HG03354 (cell line): ENCODE results near the gene ZBTB39.
A peak's percentile ranks its signal among the peaks of the same experiment; 100 is the strongest.
"Not testable (repeated sequence)": the region's sequence is repeated elsewhere in the genome, so short reads cannot be mapped to it uniquely, and the experiment has no call there.

Experiments used
- ATAC-seq: cut with Tn5 transposase; IDR thresholded peaks from one replicate; pipeline ENCODE4 v1.9.1; 2021; ENCODE audit warnings: mild to moderate bottlenecking; ENCODE audit not compliant: unreplicated experiment, poor library complexity, severe bottlenecking

The ZBTB39 gene

DNA sequence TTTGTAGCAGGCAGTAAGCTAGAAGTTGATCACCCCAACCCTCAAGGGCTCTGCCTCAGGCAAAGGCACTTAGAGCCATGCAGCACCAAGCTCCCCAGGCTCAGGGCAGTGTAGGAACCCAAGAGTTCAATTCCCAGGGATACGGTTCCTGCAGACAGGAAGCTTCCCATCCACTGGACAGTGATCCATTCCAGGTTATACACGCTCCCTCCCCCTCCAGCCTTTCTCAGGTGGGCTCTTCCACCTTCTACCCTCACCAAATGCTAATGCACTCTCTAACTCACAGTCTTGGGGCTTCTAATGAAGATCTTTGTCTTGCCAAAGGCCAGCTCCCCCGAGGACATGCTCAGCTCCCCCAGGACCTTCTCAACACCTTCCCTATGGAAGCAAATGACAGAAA lies 30.9 kb upstream of the ZBTB39 start:
- ATAC-seq: no peak

DNA sequence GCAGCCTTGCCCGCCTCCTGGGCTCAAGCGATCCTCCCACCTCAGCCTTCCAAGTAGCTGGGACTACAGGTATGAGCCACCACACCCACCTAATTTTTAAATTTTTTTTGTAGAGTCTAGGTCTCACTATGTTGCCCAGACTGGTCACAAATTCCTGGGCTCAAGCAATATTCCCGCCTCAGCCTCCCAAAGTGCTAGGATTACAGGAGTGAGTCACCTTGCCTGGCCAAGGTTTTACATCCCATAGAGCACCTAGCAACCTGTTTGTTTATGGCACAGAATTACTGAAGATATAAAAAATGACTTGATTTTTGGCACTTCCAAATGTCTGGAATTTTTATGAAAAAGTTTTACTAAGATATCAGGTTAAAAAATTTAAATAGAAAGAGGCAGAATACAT lies 27.1 kb upstream of the ZBTB39 start:
- no peak for ATAC-seq

DNA sequence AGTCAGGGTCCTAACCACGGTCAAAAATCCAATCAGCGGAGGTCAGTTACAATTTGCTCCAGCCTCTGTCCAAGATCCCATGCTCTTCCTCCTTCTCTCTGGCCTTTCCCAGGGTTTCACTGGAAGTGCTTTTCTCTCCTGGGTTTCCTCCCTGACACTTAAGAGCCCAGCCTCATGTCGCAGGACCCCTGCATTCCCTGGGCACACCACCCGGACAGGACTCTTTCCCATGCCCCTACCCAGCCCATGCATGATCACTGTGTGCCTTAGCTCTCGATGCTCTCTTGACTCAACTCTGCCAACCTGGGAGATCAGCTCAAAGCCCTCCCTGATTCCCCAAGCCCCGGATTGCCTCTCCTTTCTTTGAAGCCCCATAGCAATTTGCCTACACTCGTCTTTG lies 25.4 kb upstream of the ZBTB39 start:
- no peak for ATAC-seq

DNA sequence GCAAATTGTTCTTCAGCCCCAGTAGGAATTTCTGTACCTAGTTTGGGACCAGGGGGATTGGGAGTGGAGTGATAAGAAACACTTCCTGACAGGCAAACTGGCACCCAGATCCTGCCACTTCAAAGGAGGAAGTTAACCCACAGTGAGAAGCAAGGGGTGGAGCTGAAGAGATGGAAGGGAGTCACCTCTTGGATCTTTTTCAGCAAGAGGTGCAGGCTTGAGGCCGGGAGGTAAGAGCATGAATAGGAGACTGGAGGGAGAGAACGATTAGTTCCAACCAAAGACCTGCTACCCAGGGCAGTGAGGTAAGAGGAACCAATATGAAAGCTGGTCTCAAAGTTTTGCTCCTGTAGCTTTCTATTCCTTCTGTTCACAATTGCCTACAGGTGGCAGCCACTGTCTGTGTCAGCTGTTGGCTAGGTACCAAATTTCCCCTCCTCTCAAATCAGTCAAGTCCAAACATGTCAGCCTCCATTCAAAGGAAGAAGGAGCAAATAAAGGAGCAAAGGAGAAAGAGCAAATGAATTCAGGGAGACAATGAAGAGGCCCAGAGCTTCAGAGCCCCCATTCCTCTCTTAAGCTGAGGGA lies 24.9 kb upstream of the ZBTB39 start:
- no peak for ATAC-seq

DNA sequence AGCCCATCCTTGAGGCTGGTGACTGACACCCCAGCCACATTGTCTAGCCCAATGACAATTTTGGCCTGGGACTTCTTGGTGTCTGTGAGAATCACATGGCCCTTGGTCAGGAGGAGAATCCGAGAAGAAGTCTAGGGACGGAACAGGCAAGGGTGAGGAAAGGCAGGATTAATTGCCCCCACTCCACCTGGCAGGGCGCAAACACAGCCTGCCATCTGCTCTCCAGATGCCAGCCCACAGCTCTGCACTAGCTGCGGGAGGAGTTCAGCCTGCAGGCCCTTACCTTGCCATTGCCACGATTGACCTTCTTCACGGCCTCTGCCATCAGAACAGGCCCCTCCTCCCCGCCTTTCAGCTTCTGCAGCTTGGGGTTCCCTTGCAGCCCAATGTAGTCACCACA lies 23.1 kb upstream of the ZBTB39 start:
- ATAC-seq: no peak

DNA sequence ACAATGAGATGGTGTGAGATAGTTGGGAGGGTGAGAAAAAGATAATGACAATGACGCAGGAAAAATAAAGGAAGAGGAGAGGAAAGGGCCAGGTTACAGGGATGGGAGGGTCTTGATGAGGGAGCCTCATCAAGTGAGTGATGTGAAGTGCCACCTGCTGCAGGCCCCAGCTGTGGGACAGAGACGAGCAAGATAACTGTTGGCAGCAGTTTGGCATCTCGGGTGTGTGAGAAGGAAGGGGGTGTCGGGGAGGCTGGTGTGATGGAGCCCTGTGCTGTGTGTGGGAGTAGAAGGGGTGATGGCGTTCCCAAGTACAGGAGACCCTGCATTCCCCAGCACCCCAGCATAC lies 21.4 kb upstream of the ZBTB39 start:
- ATAC-seq: no peak

DNA sequence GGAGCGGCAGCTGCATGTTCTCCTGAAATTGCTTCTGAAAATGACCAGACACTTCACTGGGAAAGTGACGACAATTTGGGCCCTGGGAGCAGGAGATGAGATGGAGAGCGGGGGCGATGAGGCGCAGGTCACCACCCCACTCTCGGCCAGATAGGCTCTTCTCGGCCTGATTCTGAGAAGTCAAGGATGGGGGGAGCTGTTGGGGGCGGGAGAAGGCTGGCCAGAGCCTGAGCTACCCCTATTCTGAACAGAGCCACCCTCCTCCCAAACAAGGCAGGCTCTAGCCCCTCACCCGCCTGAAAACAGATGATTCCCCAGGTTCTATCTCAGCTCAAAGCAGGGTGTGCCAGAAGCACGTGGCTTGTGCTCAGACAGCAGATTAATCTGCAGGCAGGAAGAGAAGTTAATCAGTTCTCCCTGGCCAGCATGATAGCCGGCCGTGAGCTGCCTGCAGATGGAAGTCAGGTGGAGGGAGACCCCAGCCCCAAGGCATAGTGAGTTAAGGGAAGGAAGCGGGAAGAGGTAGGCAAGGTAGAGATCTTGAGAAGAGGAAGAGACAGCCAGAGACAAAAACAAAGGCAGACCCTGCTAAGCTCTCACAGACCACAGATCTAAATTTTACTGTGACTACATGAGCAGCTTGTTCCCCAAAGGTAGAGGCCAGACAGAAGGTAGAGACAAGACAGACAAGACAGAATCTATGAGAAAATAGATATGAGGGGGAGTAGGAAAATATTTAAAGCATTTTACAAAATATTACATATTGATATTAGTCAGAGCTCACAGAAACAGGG lies 20.9 kb upstream of the ZBTB39 start:
- no peak for ATAC-seq

DNA sequence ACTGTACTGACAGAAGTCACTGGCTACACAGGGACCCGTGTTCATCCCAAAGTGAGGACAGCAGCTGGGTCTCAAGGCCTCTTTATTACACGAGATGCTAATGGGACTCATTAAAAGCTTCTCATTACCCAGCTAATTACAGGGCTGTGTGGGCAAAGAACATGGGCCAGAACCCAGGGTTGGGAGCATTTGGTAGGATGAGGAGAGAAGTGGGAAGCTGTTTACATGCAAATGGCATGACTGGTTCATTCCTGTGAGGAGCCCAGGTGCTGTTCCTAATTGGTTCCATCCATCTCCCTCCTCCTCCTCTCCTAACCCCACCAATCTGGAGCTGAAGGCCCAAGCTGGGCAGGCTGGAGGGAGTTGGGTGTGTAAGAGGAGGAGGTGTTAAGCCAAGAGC lies 18.9 kb upstream of the ZBTB39 start:
- no peak for ATAC-seq

DNA sequence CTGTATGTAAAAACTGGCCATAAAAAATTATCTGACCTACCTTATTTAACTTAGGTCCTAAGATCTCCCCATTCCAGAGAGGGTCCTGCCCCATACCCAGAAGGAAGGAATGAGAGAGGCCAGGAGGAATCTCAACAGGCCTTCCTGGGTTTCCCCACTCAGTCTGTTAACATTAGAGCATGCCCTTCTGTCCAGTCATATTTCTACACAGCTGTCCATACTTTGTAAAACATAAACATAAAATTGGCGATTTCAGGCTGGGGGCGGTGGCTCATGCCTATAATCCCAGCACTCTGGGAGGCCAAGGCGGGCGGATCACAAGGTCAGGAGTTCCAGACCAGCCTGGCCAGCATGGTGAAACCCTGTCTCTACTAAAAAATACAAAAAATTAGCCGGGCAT lies 16.0 kb upstream of the ZBTB39 start:
- not testable (repeated sequence) for ATAC-seq

DNA sequence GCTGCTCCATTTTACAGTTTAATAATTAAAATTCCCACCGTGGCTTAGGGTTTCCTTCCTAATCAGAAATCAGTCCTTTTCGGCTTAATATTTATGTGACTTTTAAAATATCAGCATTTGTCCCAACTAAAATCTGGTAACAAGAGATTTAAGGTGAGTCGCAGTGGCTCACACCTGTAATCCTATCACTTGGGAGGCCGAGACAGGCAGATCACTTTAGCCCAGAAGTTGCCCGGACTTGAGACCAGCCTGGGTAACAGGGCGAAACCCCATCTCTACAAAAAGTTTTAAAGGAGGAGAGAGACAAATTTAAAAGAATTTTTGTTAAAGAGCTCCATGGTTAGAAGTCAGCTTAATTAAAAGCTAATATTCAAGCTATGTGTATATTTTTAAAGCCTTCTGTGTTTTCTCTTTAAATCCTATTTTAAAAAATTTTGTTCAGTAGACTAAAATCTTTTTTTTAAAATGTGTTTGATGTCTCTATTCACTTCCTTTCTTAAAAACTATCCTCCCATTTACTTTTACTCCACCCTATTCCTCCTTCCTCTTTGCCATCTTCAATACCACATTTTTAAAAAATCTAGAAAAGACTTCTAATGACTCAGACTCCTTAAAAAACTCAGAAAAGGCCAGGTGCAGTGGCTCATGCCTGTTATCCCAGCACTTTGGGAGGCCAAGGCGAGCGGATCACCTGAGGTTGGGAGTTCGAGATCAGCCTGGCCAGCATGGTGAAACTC lies 13.8 kb upstream of the ZBTB39 start:
- ATAC-seq: no peak

DNA sequence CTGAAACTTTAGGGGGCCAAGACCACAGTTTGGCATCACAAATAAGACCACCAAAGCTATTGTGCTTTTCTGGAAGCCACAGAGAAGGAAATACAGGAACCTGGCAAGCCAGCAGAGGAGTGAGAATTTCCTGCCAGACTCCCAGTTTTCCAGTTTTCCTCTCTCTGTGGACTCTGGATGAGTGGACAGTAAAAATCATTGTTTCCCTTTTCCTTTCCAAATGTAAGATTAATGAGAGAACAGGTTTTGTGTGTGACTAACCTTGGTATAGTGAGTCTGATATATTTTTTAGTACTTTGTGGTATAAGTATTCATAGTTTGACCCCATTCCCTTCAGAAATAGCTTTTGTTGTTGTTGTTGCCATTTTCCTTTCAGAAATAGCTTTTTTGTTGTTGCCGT lies 12.6 kb upstream of the ZBTB39 start:
- ATAC-seq: no peak

DNA sequence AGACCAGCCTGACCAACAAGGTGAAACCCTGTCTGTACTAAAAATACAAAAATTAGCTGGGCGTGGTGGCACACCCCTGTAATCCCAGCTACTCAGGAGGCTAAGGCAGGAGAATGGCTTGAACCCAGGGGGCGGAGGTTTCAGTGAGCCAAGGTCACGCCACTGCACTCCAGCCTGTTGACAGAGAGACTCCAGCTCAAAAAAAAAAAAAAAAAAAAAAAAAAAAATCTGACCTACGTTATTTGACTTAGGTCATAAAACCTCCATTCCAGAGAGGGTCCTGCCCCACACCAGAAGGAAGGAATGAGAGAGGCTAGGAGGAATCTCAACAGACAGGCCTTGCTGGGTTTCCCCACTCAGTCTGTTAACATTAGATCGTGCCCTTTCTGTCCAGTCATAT lies 12.0 kb upstream of the ZBTB39 start:
- not testable (repeated sequence) for ATAC-seq

DNA sequence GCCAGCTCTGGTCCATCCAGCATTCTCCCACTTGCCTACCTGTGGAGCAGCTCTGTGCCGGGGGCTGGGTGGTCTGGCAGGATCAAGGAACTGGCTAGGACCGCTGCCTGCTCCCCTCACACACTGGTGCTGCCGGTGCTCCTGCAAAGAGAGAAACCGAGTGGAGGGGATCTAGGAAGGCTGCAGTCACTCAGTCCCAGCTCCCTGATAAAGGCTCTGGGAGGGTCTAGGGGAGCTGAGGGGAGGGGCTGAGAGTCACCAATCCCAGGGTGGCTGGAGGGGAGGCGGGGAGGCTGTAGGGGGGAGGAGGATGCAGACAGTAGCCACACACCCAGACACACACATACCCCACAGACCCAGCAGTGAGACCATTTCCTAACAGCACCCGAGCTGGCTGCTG lies 10.0 kb upstream of the ZBTB39 start, which contains the start of gene TAC3:
Gene TAC3, minus strand, starts transcription at position 182 of the 400 bp plus-strand sequence. CDS start 732 bp downstream, outside the sequence.
- no peak for ATAC-seq

DNA sequence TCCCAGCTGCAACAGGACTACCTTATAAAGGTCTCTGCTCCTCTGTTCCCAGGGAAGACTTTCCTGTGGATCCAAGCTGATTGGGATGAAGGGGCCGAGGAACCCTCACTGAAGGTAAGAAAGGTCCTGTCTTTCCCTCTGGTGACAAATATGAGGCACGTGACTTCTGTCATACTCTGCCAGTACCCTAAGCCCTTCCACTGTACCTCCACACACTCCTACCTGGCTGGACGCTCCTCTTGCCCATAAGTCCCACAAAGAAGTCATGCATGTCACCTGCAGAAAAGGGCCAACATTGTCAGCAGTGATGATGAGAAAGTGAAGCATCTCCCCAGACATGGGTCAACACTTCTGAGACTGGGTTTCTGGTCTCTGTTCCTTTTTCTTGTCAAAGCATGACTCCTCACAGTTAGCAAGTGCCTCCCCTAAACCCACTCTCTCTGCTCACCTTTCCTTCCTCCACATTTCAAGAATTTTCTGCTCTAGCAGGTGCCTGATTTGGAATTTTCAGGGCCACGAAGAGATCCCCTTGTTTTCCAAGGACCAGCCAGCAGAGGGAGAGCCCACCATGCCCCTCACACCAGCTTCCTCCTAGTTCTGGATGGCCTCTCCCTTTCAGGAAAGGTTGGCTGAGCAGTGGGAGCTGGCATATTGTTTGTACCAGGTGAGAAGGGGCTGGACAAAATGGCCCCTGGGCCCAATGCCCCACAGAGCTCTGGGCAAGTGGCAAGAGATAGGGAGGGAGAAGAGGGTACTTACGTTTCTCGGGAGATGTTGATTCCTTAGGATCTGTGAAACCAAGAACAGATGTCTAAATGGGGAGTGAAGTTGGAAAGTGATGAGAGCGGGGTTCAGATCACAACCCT lies 6.5 kb upstream of the ZBTB39 start:
- peak; percentile 67 for ATAC-seq

DNA sequence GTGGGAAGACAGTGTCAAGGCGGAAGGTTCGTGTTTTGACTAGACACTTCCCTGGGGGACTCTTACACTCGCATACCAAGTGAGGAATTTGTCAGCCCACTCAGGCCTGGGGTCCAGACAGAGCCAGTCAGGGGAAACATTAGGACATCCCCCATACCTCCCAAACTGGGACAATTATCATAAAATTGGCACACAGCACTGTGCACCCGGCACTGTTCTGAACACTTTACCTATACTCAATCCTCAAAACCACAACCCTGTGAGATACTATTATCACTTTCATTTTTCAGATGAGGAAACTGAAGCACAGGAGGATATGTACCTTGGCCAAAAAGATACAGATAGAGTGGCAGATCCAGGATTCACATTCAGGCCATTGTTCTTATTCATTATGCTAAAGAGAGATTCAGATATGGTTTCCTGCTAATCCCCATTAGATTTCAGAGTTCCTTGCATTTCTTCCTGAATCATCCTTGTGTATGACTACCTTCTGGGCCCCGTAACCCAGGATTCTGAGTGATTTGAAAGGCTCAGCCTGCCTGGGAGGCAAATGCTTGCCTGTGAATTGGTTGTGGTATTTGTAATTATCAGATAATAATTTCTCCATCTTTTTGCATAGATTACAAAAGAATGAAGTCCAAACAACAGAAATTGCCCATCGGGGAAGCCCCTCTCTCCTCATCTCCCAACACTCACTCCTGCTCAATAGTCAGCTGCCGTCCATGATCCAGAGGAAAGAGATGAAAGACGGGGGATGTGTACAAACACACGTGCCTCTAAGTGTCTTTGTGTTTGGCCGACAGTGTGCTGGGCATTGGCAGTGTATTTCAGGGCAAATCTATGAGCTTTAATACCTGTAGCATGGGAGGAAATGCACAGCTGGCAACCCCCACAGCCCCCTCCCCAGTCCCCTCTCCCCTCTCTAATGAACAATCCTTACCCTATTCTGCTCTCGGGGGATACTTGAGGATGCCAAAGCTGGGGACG lies 5.4 kb upstream of the ZBTB39 start:
- no peak for ATAC-seq

DNA sequence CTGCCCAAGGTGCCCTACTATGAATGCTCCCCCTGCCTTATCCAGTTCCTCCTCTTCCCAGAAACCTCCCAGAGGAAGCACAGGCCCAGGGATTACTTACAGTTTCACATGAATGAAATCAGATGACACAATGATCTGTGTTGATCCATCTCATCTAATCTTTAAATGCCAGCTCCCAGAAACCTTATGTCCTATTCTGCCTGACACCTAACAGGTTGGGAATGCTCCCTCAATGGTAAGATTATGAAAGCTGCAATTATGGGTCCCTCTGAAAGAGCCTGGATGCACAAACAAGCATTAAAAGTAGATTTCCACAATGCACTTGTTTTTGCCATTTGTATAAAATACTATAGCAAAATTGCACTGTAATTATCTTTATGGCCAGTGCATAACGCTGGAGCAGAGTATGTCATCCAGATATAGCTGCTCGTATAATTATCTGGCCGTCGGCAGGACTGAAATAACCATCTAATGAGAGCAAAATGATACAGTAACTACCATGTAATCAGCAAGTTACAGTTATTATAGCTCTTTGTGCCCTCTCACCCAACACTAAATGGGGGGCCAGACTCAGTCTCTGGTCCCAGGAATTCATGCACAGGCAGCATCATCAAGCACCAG lies 4.4 kb upstream of the ZBTB39 start:
- no peak for ATAC-seq

DNA sequence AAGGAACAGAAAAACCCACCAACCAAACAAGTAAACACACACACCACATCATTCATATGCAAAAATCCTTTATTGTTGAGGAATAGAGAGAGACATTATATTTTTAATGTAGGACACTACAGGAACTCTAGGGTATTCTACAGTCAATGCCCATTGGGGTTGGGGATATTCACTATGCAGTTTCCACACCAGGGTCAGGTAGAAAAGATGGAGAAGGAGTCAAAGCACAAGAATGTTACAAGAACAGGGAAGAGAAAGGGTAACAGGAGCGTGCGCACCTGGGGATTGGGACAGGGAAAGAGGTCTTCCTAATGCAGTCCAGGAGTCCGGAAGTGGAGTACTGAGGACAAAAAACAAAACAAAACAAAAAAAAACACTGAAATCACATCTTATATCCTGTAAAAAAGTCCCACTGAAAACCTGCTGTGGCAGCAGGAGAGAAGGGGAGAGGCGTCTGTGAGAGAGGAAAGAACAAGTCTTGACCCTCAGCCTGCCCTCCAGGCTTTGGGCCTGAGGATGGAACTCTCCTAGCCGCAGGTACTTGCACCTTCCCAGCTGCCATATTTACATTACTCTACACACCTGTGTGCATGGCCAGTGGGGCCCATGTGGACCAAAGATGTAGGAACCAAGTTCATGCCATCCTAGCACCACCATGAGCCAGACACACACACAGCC lies 3.7 kb upstream of the ZBTB39 start:
- ATAC-seq: no peak

DNA sequence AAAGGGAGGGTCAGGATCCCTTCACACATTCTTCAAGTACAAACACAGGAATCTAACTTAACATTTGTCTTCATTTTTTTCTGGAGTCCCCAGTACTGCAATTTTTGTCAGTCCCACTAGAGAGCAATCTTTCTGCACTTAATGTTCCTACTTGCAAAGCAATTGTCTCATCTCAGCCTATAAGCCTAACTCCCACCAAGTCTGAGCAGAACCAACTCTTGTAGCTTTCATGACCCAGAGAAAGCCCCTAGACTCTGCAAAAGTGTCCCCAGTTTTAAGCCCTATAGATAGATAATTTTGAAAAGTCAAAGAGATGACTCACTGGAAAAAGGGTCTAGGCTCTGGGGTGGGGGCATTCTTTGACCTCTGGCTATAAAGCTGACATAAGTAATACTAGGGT lies 1.8 kb upstream of the ZBTB39 start:
- ATAC-seq: no peak
